HepG2 (cell line): ENCODE measurements around the gene NAA38. TPM values are rescaled to one million over a fixed set of nuclear protein-coding genes. Genes with fewer than 3 reads are reported as not detected.

ENCODE experiments used
- DR1 ChIP-seq: sonication (generic); formaldehyde crosslinking; IDR thresholded peaks from 2 replicates; pipeline ENCODE4 v1.8.0; 2021; ENCODE audit warnings: mild to moderate bottlenecking, missing genetic modification reagents, inconsistent platforms
- EHMT2 ChIP-seq: fragments of 200-600 bp; sonication (generic); IDR thresholded peaks from 2 replicates; pipeline ENCODE4 v1.7.0; 2017; ENCODE audit warnings: antibody characterized with exemption, low read depth, low read length, borderline replicate concordance
- FOSL2 ChIP-seq: sonication (generic); formaldehyde crosslinking; IDR thresholded peaks from 2 replicates; pipeline ENCODE4 v1.4.0; 2020; ENCODE audit warnings: missing genetic modification reagents
- HOXA5 ChIP-seq: sonication (generic); formaldehyde crosslinking; IDR thresholded peaks from 2 replicates; pipeline ENCODE4 v1.4.0; 2020; ENCODE audit warnings: missing genetic modification reagents
- MYNN ChIP-seq: sonication (generic); formaldehyde crosslinking; IDR thresholded peaks from 2 replicates; pipeline ENCODE4 v1.4.0; 2020; ENCODE audit warnings: mild to moderate bottlenecking, low read depth, missing genetic modification reagents
- NFRKB ChIP-seq: fragments of 450-650 bp; IDR thresholded peaks from 2 replicates; pipeline ENCODE4 v1.6.1; 2017
- REPIN1 ChIP-seq: sonication (generic); formaldehyde crosslinking; IDR thresholded peaks from 2 replicates; pipeline ENCODE4 v1.8.0; 2022; ENCODE audit warnings: missing genetic modification reagents, low read depth, mild to moderate bottlenecking, borderline replicate concordance
- TAF1 ChIP-seq: sonication (generic); formaldehyde crosslinking; IDR thresholded peaks from 2 replicates; pipeline ENCODE4 v1.4.0; 2020; ENCODE audit warnings: missing genetic modification reagents
- THRA ChIP-seq: sonication (generic); formaldehyde crosslinking; IDR thresholded peaks from 2 replicates; pipeline ENCODE4 v1.4.0; 2020; ENCODE audit warnings: missing genetic modification reagents, borderline replicate concordance
- ZNF138 ChIP-seq: sonication (generic); formaldehyde crosslinking; IDR thresholded peaks from 2 replicates; pipeline ENCODE4 v1.5.0; 2020; ENCODE audit warnings: mild to moderate bottlenecking, low read depth, missing genetic modification reagents
- ZNF207 ChIP-seq: fragments of 450-650 bp; IDR thresholded peaks from 2 replicates; pipeline ENCODE4 v1.6.1; 2016; ENCODE audit warnings: antibody characterized with exemption, borderline replicate concordance
- ZNF280B ChIP-seq: sonication (generic); formaldehyde crosslinking; IDR thresholded peaks from 2 replicates; pipeline ENCODE4 v1.5.0; 2020; ENCODE audit warnings: missing genetic modification reagents, mild to moderate bottlenecking, borderline replicate concordance
- ZNF318 ChIP-seq: sonication (generic); formaldehyde crosslinking; IDR thresholded peaks from 2 replicates; pipeline ENCODE4 v1.4.0; 2020; ENCODE audit warnings: mild to moderate bottlenecking, missing genetic modification reagents
- ZNF501 ChIP-seq: sonication (generic); formaldehyde crosslinking; IDR thresholded peaks from 2 replicates; pipeline ENCODE4 v1.5.1; 2020; ENCODE audit warnings: mild to moderate bottlenecking, moderate library complexity, missing genetic modification reagents
- ZNF770 ChIP-seq: sonication (generic); formaldehyde crosslinking; IDR thresholded peaks from 2 replicates; pipeline ENCODE4 v1.5.0; 2020; ENCODE audit warnings: mild to moderate bottlenecking, missing genetic modification reagents
- polyA plus RNA-seq, 8 experiments: library from polyadenylated mRNA; depleted of rRNA in 3 of 8; stranded (reverse) in 7 of 8; unstranded in 1 of 8; fragments of >200 nt; fragmentation: Illumina TruSeq in 4 of 8; extraction: Trizol in 4 of 8; gene quantifications; 2 replicates each; pipeline versions ENCODE4 v1.2.1 to v1.2.3, GENCODE V29; 2011 to 2016; ENCODE audit warnings: low read depth in 4 of 8, missing spikeins in 1 of 8, mixed read lengths in 1 of 8; ENCODE audit not compliant: insufficient read depth in 1 of 8
- total RNA-seq, 5 experiments: library from RNA; depleted of rRNA; stranded (reverse); fragments of >200 nt; fragmentation: Illumina TruSeq; extraction: Trizol; gene quantifications; 2 replicates each; pipeline ENCODE4 v1.2.3, GENCODE V29; 2016; ENCODE audit warnings: low read depth in 1 of 5

The NAA38 gene
- total and polyA plus RNA-seq, 2 of the 13 experiments (the other 11 are each of a cell fraction or from before 2014, with no cell fraction given), result 46.9 to 91.6 TPM

- TF ChIP-seq ZNF280B (CRISPR knock-in tag) (no peak), ZNF207 (no peak), ZNF501 (CRISPR knock-in tag) (0 out of 2 replicates have a peak, but pooled peaks have one; percentile 16), TAF1 (peak; percentile 39; the same call in 1 of the 2 replicates), ZNF318 (CRISPR knock-in tag) (no peak), THRA (CRISPR knock-in tag) (peak; percentile 99), ZNF770 (CRISPR knock-in tag) (0 out of 2 replicates have a peak, but pooled peaks have one; percentile 17), HOXA5 (CRISPR knock-in tag) (0 out of 2 replicates have a peak, but pooled peaks have one; percentile 20), MYNN (CRISPR knock-in tag) (no peak), FOSL2 (CRISPR knock-in tag) (no peak), NFRKB (no peak), EHMT2 (no peak), REPIN1 (CRISPR knock-in tag) (peak; percentile 16; the same call in 1 of the 2 replicates), DR1 (CRISPR knock-in tag) (peak; percentile 59; the same call in 1 of the 2 replicates), ZNF138 (CRISPR knock-in tag) (no peak)
Observed at GRCh38 chr17:7835814-7836595, 21.4 kb downstream of the NAA38 start (continued).
